ENCODE data around the gene LAMB4. TPM values are rescaled to one million over a fixed set of nuclear protein-coding genes. Genes with fewer than 3 reads are reported as not detected.

Gene LAMB4
- total and polyA plus RNA-seq, 7 donors: 0.04 to 2.0 (median 0.14) TPM; not detected in 4

DNA sequence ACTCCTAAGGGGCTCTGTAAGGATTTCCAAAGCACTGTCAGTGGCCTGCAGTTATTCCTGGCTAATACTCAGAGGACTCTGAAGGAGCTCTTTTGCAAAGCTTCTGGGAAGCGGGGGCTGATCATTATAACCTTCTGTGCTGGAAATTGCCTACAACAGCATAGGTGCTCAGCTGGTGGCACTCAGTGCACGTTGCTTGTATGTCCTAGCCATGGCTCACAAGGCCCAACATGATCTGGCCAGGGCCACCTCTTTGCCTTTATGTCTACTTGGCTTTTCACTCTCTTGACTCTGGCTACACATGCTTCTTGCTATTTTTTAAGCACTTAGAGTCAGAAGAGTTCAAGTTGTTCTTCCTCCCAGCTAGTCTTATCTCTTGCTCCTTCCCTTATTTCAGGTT is 17.5 kb downstream of the LAMB4 start:
- H3K4me3 ChIP-seq: no peak overlapping the region
- no peaks in the 10 kb centered on the region for H3K4me1 ChIP-seq
- no peak overlapping the region for H3K27ac ChIP-seq
- H3K9me3 ChIP-seq: no peaks in the 10 kb centered on the region
- intact Hi-C loops (cut with DNase I): no loop called here
- H3K27me3 ChIP-seq: no peaks in the 10 kb centered on the region
- H3K36me3 ChIP-seq: no peaks in the 10 kb centered on the region
- WGBS, 2 donors: 89 to 96% methylated on average over 2 of the region's 2 CpGs
- TF ChIP-seq POLR2A (IDR thresholded peaks at IDR 0.05): no peak
- TF ChIP-seq EP300 (IDR thresholded peaks at IDR 0.05): no peak
- TF ChIP-seq, protein P1, sequence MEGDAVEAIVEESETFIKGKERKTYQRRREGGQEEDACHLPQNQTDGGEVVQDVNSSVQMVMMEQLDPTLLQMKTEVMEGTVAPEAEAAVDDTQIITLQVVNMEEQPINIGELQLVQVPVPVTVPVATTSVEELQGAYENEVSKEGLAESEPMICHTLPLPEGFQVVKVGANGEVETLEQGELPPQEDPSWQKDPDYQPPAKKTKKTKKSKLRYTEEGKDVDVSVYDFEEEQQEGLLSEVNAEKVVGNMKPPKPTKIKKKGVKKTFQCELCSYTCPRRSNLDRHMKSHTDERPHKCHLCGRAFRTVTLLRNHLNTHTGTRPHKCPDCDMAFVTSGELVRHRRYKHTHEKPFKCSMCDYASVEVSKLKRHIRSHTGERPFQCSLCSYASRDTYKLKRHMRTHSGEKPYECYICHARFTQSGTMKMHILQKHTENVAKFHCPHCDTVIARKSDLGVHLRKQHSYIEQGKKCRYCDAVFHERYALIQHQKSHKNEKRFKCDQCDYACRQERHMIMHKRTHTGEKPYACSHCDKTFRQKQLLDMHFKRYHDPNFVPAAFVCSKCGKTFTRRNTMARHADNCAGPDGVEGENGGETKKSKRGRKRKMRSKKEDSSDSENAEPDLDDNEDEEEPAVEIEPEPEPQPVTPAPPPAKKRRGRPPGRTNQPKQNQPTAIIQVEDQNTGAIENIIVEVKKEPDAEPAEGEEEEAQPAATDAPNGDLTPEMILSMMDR (IDR thresholded peaks at IDR 0.05): no peak
- TF ChIP-seq POLR2AphosphoS5 (IDR thresholded peaks at IDR 0.05): no peak
- no peak for DNase-seq

DNA sequence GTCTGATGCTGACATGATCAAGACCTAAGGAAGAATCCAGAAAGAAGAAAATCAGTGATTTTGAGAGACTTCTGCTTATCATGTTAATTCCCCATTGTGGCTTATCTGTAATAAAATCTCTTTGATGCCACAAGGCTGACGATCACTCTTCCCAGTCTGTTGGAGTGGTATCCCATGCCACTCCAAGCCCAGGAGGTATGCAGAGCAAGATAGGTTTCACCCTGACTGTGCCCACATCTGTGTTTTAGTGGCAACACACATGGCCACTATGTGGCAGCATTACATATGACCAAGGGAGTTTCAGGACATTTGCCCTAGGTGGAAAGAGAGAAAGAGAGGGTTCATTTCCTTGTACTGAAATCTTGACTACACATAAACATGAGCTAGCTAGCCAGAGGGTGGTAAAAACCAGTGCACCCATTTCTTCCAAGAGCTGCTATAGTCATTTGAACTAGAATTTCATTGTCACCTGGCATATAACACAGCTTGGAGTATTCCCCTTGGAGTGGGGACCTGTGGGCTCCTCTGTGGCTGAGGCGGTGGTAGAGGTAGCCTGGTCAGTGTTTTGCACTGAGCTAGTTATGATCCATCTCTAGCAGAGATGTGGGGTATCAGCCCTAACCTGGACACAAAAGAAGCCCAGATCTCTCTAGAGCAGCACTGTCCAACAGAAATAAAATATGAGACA is 20.8 kb downstream of the LAMB4 start:
- no peak for DNase-seq
- TF ChIP-seq, protein P1 (IDR thresholded peaks at IDR 0.05): no peak
- TF ChIP-seq POLR2A (IDR thresholded peaks at IDR 0.05) (no peak), POLR2AphosphoS5 (IDR thresholded peaks at IDR 0.05) (no peak), EP300 (IDR thresholded peaks at IDR 0.05) (no peak)
- no peaks in the 10 kb centered on the region for H3K4me1 ChIP-seq
- no peak overlapping the region for H3K4me3 ChIP-seq
- no peaks in the 10 kb centered on the region for H3K27me3 ChIP-seq
- intact Hi-C loops (cut with DNase I): no loop called here
- no peaks in the 10 kb centered on the region for H3K36me3 ChIP-seq
- WGBS, 2 donors: 57 to 69% methylated on average over 2 of the region's 2 CpGs
- no peak overlapping the region for H3K27ac ChIP-seq
- no peaks in the 10 kb centered on the region for H3K9me3 ChIP-seq

DNA sequence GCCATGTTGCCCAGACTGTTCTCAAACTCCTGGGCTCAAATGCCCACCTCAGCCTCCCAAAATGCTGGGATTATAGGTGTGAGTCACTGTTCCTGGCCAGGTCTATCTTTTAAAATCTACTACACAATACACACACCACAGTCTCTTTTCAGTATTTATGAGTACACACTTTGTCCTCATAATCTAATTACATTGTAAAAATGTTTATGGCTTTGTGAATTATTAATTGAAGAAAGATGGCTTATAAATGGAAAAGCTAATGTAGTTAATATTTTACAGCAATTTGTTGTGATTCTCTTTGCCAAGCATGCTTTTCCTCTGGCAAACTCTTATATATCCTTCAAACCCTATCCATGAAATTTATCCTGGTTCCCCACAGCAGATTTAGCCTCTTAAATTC is 22.0 kb downstream of the LAMB4 start:
- H3K27ac ChIP-seq: no peak overlapping the region

DNA sequence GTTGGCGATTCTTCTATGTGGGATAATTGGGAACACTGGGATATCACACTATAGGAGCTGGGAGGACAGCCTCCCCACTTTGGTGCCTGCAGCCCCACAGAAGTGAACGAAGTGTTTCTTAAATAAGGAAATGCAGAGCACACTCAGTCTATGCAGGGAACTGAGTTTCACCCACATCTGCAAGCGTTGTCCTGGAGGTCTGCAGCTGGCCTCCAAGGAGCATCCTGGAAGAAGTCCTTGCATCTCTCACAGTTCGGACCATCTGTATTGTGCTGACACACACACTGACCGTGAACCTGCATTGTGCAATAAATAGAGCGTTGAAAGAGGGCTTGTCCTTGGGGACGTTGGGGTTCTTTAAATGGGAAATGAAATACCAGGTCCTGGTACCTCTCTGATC is 25.8 kb downstream of the LAMB4 start:
- intact Hi-C loops (cut with DNase I): no loop called here
- no peak for DNase-seq
- Histone ChIP-seq H3K4me3 (no peak overlapping the region), H3K36me3 (no peaks in the 10 kb centered on the region), H3K9me3 (no peaks in the 10 kb centered on the region), H3K27ac (no peak overlapping the region), H3K4me1 (no peaks in the 10 kb centered on the region), H3K27me3 (no peaks in the 10 kb centered on the region)
- 82 to 85% methylated on average over 7 of the region's 7 CpGs for WGBS, 2 donors
- TF ChIP-seq POLR2AphosphoS5 (IDR thresholded peaks at IDR 0.05): no peak
- no peak for TF ChIP-seq EP300 (IDR thresholded peaks at IDR 0.05)
- TF ChIP-seq, protein P1 (IDR thresholded peaks at IDR 0.05): no peak
- no peak for TF ChIP-seq POLR2A (IDR thresholded peaks at IDR 0.05)

More for the DNA sequence above, 22.0 kb downstream of the LAMB4 start:
- no peak for DNase-seq
- no peak for TF ChIP-seq POLR2A (IDR thresholded peaks at IDR 0.05)
- no peak overlapping the region for H3K4me3 ChIP-seq
- no peaks in the 10 kb centered on the region for H3K9me3 ChIP-seq
- no peaks in the 10 kb centered on the region for H3K27me3 ChIP-seq
- no peaks in the 10 kb centered on the region for H3K4me1 ChIP-seq
- H3K36me3 ChIP-seq: no peaks in the 10 kb centered on the region
- intact Hi-C loops (cut with DNase I): no loop called here

DNA sequence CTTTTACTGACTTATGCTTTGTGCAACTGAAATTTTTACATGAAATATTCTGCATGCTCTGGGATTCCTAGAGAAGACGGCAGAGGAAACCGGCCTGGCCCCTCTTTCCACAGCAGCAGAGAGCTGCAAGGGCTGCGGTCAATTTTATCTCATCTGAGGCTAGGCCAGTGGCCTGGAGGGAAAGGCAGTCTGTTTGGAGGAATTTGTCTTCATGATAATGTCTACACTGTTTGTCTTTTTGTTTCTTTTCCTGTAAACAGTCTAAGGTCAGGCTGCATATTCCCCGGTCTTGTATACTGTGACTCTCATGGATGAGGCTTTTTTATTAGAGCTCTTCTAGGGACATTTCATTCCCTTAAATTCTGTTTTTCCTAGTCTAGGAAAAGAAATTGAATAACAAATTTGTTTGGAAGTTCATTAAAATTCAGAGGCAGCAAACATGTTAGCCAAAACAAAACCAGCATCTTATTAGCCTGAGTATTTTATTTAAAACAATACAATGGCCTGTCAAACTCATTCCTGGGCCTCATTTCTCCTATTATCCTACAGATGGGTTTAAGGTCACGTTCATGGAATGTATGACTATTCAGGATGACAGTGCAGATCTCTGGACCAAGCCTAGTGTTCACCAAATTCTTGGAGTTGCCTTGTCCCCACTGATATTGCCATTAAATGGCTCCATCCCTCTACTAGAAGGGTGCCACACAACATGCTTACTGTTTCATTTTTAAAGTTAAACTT is 26.4 kb downstream of the LAMB4 start:
- 79 to 85% methylated on average over 5 of the region's 5 CpGs for WGBS, 2 donors
- no peak for DNase-seq
- Histone ChIP-seq H3K4me1 (no peaks in the 10 kb centered on the region), H3K9me3 (no peaks in the 10 kb centered on the region), H3K4me3 (no peak overlapping the region), H3K36me3 (no peaks in the 10 kb centered on the region), H3K27ac (no peak overlapping the region), H3K27me3 (no peaks in the 10 kb centered on the region)
- no peak for TF ChIP-seq POLR2AphosphoS5 (IDR thresholded peaks at IDR 0.05)
- TF ChIP-seq, protein P1 (IDR thresholded peaks at IDR 0.05): no peak
- no peak for TF ChIP-seq EP300 (IDR thresholded peaks at IDR 0.05)
- no peak for TF ChIP-seq POLR2A (IDR thresholded peaks at IDR 0.05)
- intact Hi-C loops (cut with DNase I): no loop called here
